Effector memory CD8-positive, alpha-beta T cell (primary cell): ENCODE results near the gene TERT.

Experiments used
- ATAC-seq: fragments of 150-1000 bp; cut with Tn5 transposase; replicated peaks from 2 replicates; pipeline ENCODE4 v1.10.0; 2021; ENCODE audit warnings: mild to moderate bottlenecking, moderate library complexity
- DNase-seq, 3 experiments: peaks; one replicate each; pipeline ENCODE4 v3.0.0; 2021
- H3K27ac Mint-ChIP-seq, 2 donors: one replicate each; pipeline ENCODE4 v1.8.0; 2022; ENCODE audit warnings: mild to moderate bottlenecking in 2 of 2, mixed read lengths in 2 of 2, moderate library complexity in 2 of 2
- H3K27me3 Mint-ChIP-seq, 2 donors: one replicate each; pipeline ENCODE4 v1.8.0; 2022; ENCODE audit warnings: mixed read lengths in 2 of 2
- H3K36me3 Mint-ChIP-seq: one replicate; pipeline ENCODE4 v1.8.0; 2022; ENCODE audit warnings: mild to moderate bottlenecking, moderate library complexity, mixed read lengths; ENCODE audit not compliant: insufficient read depth
- H3K4me1 Mint-ChIP-seq, 2 donors: one replicate each; pipeline ENCODE4 v1.8.0; 2022; ENCODE audit warnings: low read depth in 2 of 2, mixed read lengths in 2 of 2
- H3K4me3 Mint-ChIP-seq, 2 donors: one replicate each; pipeline ENCODE4 v1.8.0; 2022; ENCODE audit warnings: mild to moderate bottlenecking in 2 of 2, mixed read lengths in 2 of 2, moderate library complexity in 2 of 2
- H3K9me3 Mint-ChIP-seq, 2 donors: one replicate each; pipeline ENCODE4 v1.8.0; 2022; ENCODE audit warnings: mixed read lengths in 2 of 2

The TERT gene

GRCh38 chr5:1244255-1244654 is 50.6 kb downstream of the TERT start:
- Mint-ChIP-seq H3K27ac (no peak overlapping the region), H3K9me3 (no peaks in the 10 kb centered on the region), H3K4me1 (no peaks in the 10 kb centered on the region), H3K27me3 (peaks cover 0 to 60% of the 10 kb centered on the region in 2 donors), H3K36me3 (no peaks in the 10 kb centered on the region), H3K4me3 (no peak overlapping the region)
- DNase-seq (no peak), ATAC-seq (no peak)

- no peak overlapping the region for H3K27ac Mint-ChIP-seq
- DNase-seq = no peak
- H3K36me3 Mint-ChIP-seq = no peaks in the 10 kb centered on the region
- H3K9me3 Mint-ChIP-seq = no peaks in the 10 kb centered on the region
- no peak for ATAC-seq
- peaks cover 0 to 56% of the 10 kb centered on the region in 2 donors for H3K27me3 Mint-ChIP-seq
- H3K4me1 Mint-ChIP-seq = no peaks in the 10 kb centered on the region
- H3K4me3 Mint-ChIP-seq = no peak overlapping the region
Observed at GRCh38 chr5:1243487-1244130, 51.3 kb downstream of the TERT start.

GRCh38 chr5:1242733-1243486 is 52.0 kb downstream of the TERT start:
- H3K9me3 Mint-ChIP-seq = no peaks in the 10 kb centered on the region
- H3K27ac Mint-ChIP-seq = no peak overlapping the region
- H3K4me1 Mint-ChIP-seq = no peaks in the 10 kb centered on the region
- no peaks in the 10 kb centered on the region for H3K36me3 Mint-ChIP-seq
- DNase-seq = no peak
- no peak for ATAC-seq
- H3K4me3 Mint-ChIP-seq = no peak overlapping the region
- peaks cover 0 to 52% of the 10 kb centered on the region in 2 donors for H3K27me3 Mint-ChIP-seq

DNA sequence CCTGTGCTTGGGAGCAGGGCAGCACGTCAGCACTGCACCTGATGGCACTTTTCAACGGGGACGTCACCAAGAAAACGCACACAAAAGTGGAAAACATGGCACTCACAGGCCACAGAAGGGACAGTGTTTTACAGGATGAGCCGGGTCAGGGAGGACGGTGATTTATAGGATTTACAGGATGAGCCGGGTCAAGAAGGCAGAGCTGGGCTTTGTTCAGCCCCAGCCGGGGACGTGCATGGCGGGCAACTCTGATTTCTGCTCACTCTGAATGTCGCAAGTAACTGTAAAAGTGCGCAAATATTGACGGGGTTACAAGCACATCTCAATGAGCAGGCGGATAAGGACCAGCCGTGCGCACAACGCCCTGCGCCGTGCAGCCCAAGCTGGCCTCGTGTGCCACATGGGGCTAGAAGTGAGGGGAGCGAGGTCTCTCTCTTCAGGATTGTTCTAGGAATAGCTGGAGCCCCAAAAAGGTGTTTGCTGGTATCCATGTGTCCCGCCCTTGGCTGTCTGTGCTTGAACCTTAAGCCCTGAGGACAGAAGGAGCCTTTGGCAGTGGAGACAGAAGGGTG is 53.3 kb downstream of the TERT start:
- Mint-ChIP-seq H3K27ac (no peak overlapping the region), H3K4me1 (no peaks in the 10 kb centered on the region), H3K4me3 (no peak overlapping the region), H3K27me3 (peaks cover 0 to 51% of the 10 kb centered on the region in 2 donors), H3K9me3 (no peaks in the 10 kb centered on the region), H3K36me3 (no peaks in the 10 kb centered on the region)
- DNase-seq (no peak), ATAC-seq (no peak)

- H3K9me3 Mint-ChIP-seq = peaks cover 2 to 7% of the 10 kb centered on the region in 2 donors
- no peaks in the 10 kb centered on the region for H3K4me1 Mint-ChIP-seq
- no peaks in the 10 kb centered on the region for H3K36me3 Mint-ChIP-seq
- DNase-seq = no peak
- no peak overlapping the region for H3K27ac Mint-ChIP-seq
- no peak overlapping the region for H3K4me3 Mint-ChIP-seq
- ATAC-seq = no peak
- peaks cover 0 to 50% of the 10 kb centered on the region in 2 donors for H3K27me3 Mint-ChIP-seq
Observed at GRCh38 chr5:1240496-1241260, 54.2 kb downstream of the TERT start.

- DNase-seq = no peak
- H3K27me3 Mint-ChIP-seq = peaks cover 0 to 50% of the 10 kb centered on the region in 2 donors
- no peaks in the 10 kb centered on the region for H3K4me1 Mint-ChIP-seq
- H3K36me3 Mint-ChIP-seq = no peaks in the 10 kb centered on the region
- H3K9me3 Mint-ChIP-seq = peaks cover 2 to 12% of the 10 kb centered on the region in 2 donors
- H3K27ac Mint-ChIP-seq = no peak overlapping the region
- H3K4me3 Mint-ChIP-seq = no peak overlapping the region
- ATAC-seq = no peak
Observed at GRCh38 chr5:1239505-1240251, 55.2 kb downstream of the TERT start.

GRCh38 chr5:1235838-1236237 is 59.0 kb downstream of the TERT start:
- Mint-ChIP-seq H3K9me3 (peaks cover 2 to 12% of the 10 kb centered on the region in 2 donors), H3K4me3 (no peak overlapping the region), H3K27ac (no peak overlapping the region), H3K36me3 (no peaks in the 10 kb centered on the region), H3K27me3 (peaks cover 0 to 37% of the 10 kb centered on the region in 2 donors), H3K4me1 (no peaks in the 10 kb centered on the region)
- DNase-seq (no peak), ATAC-seq (no peak)

- no peaks in the 10 kb centered on the region for H3K4me1 Mint-ChIP-seq
- H3K27ac Mint-ChIP-seq = no peak overlapping the region
- H3K9me3 Mint-ChIP-seq = peaks cover 2 to 12% of the 10 kb centered on the region in 2 donors
- no peak for ATAC-seq
- DNase-seq = no peak
- no peak overlapping the region for H3K4me3 Mint-ChIP-seq
- no peaks in the 10 kb centered on the region for H3K36me3 Mint-ChIP-seq
- peaks cover 3 to 37% of the 10 kb centered on the region in 2 donors for H3K27me3 Mint-ChIP-seq
Observed at GRCh38 chr5:1235379-1235778, 59.5 kb downstream of the TERT start.

GRCh38 chr5:1232780-1233179 is 62.1 kb downstream of the TERT start:
- H3K36me3 Mint-ChIP-seq = no peaks in the 10 kb centered on the region
- no peak overlapping the region for H3K27ac Mint-ChIP-seq
- peaks cover 25 to 55% of the 10 kb centered on the region in 2 donors for H3K27me3 Mint-ChIP-seq
- peaks cover 2 to 12% of the 10 kb centered on the region in 2 donors for H3K9me3 Mint-ChIP-seq
- ATAC-seq (no peak), DNase-seq (no peak)
- no peak overlapping the region for H3K4me3 Mint-ChIP-seq
- peaks cover 3% of the 10 kb centered on the region in 2 donors for H3K4me1 Mint-ChIP-seq

DNA sequence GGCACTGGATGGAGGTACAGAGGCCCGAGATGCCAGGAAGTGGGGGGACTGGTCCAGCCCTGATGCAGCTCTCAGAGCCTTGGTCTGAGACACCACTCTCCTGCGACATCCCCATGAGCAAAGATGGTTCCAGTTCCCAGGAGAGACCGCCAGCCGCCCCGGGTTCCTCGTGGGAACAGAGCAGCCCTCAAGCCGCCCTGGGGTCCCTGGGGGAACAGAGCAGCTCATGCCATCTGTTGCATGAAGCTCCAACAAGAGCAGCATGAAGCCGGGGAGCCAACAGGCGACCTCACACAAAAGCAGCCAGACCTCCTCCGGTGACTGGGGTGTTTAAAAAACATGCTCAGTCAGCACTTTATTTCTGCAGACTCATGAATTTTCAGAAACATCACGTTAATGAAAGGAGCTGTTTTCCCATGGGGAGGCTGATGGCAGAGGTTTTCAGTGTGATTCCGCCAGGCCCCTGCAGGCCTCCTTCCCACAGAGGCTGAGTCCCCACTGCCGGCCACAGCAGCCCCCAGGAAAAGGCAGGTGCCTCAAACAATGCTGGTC is 63.4 kb downstream of the TERT start:
- Mint-ChIP-seq H3K4me1 (peaks cover 3% of the 10 kb centered on the region in 2 donors), H3K27me3 (peaks cover 31 to 53% of the 10 kb centered on the region in 2 donors), H3K27ac (no peak overlapping the region), H3K9me3 (peaks cover 2 to 12% of the 10 kb centered on the region in 2 donors), H3K4me3 (no peak overlapping the region), H3K36me3 (no peaks in the 10 kb centered on the region)
- DNase-seq (no peak), ATAC-seq (no peak)

DNA sequence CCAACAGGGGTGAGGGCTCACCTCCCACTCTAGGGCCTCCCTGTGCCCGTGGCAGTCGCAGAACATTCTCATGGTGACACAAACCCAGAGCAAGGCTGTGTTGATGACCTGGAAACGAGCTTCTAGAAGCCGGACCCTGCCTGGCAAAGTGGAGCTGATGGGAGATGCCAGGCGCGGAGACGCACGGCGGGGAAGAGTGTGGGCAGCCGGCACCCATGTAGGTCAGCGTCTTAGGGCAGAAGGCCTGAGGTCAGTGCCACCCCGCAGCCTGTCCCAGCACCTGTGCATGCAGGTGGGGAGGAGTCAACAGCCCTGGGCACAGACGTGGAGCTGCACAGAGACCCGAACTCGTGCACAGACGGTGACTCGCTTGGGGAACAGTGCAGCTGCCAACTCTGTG is 64.3 kb downstream of the TERT start:
- ATAC-seq = no peak
- no peak for DNase-seq
- peaks cover 3% of the 10 kb centered on the region in 2 donors for H3K4me1 Mint-ChIP-seq
- no peaks in the 10 kb centered on the region for H3K36me3 Mint-ChIP-seq
- no peak overlapping the region for H3K27ac Mint-ChIP-seq
- peaks cover 0 to 4% of the 10 kb centered on the region in 2 donors for H3K9me3 Mint-ChIP-seq
- no peak overlapping the region for H3K4me3 Mint-ChIP-seq
- H3K27me3 Mint-ChIP-seq = peaks cover 36 to 61% of the 10 kb centered on the region in 2 donors

DNA sequence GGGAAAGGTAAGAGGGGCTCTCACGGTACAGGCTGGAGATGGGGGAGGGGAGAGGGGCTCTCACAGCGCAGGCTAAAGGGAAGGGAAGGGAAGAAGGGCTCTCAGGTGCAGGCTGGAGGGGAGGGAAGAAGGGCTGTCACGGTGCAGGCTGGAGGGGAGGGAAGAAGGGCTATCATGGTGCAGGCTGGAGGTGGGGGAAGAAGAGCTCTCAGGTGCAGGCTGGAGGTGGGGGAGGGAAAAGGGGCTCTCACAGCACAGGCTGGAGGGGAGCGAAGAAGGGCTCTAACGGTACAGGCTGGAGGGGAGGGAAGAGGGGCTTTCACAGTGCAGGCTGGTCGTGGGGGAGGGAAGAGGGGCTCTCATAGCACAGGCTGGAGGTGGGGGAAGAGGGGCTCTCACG is 65.0 kb downstream of the TERT start:
- Mint-ChIP-seq H3K27me3 (peaks cover 36 to 62% of the 10 kb centered on the region in 2 donors), H3K4me1 (peaks cover 3% of the 10 kb centered on the region in 2 donors), H3K9me3 (no peaks in the 10 kb centered on the region), H3K36me3 (no peaks in the 10 kb centered on the region), H3K4me3 (no peak overlapping the region), H3K27ac (no peak overlapping the region)
- ATAC-seq = no peak
- no peak for DNase-seq
